Hepatocyte (in vitro differentiated cells): ENCODE results near the gene ETFB. TPM values are rescaled to one million over a fixed set of nuclear protein-coding genes. Genes with fewer than 3 reads are reported as not detected.

ENCODE experiments used
- DNase-seq: peaks from one replicate; pipeline ENCODE4 v3.0.0-alpha.2; 2016; ENCODE audit warnings: low spot score
- H2AFZ ChIP-seq: fragments of 200-600 bp; sonication (generic); 2 replicates; pipeline ENCODE4 v1.6.0; 2016; ENCODE audit warnings: antibody characterized with exemption, mild to moderate bottlenecking
- H3K27ac ChIP-seq: fragments of 200-600 bp; sonication (generic); 2 replicates; pipeline ENCODE4 v1.5.1; 2016; ENCODE audit warnings: mild to moderate bottlenecking
- H3K27me3 ChIP-seq: fragments of 200-600 bp; sonication (generic); 2 replicates; pipeline ENCODE4 v1.6.1; 2016
- H3K36me3 ChIP-seq: fragments of 200-600 bp; sonication (generic); replicated peaks from 2 replicates; pipeline ENCODE4 v1.5.1; 2016; ENCODE audit warnings: low read depth; ENCODE audit not compliant: insufficient read depth
- H3K4me1 ChIP-seq: fragments of 200-600 bp; sonication (generic); 2 replicates; pipeline ENCODE4 v1.5.1; 2016; ENCODE audit warnings: mild to moderate bottlenecking, moderate library complexity; ENCODE audit not compliant: insufficient read depth
- H3K4me2 ChIP-seq: fragments of 200-600 bp; sonication (generic); 2 replicates; pipeline ENCODE4 v1.6.0; 2016
- H3K4me3 ChIP-seq: fragments of 200-600 bp; sonication (generic); 2 replicates; pipeline ENCODE4 v1.5.1; 2016; ENCODE audit warnings: mild to moderate bottlenecking
- H3K79me2 ChIP-seq: fragments of 200-600 bp; sonication (generic); 2 replicates; pipeline ENCODE4 v1.6.0; 2017; ENCODE audit warnings: mild to moderate bottlenecking
- H3K9me2 ChIP-seq: fragments of 200-600 bp; sonication (generic); replicated peaks from 2 replicates; pipeline ENCODE4 v1.6.0; 2017; ENCODE audit warnings: mild to moderate bottlenecking; ENCODE audit not compliant: insufficient read depth
- H3K9me3 ChIP-seq: fragments of 200-600 bp; sonication (generic); 2 replicates; pipeline ENCODE4 v1.5.1; 2016; ENCODE audit warnings: low read depth, mild to moderate bottlenecking
- H4K20me1 ChIP-seq: fragments of 200-600 bp; sonication (generic); 2 replicates; pipeline ENCODE4 v1.6.0; 2016; ENCODE audit warnings: mild to moderate bottlenecking; ENCODE audit not compliant: insufficient read depth, poor library complexity, severe bottlenecking
- EZH2 ChIP-seq: fragments of 200-600 bp; sonication (generic); IDR thresholded peaks from 2 replicates; pipeline ENCODE4 v1.6.1; 2016; ENCODE audit warnings: antibody characterized with exemption, mild to moderate bottlenecking, borderline replicate concordance
- EZH2phosphoT487 ChIP-seq: fragments of 200-600 bp; sonication (generic); IDR thresholded peaks from one replicate; pipeline ENCODE4 v1.6.1; 2018; ENCODE audit warnings: antibody characterized with exemption, mild to moderate bottlenecking, low read depth, moderate library complexity; ENCODE audit not compliant: unreplicated experiment, severe bottlenecking
- WGBS: methylation state at CpG from one replicate; pipeline ENCODE4 v1.1.6; 2016; ENCODE audit warnings: low lambda C conversion rate; ENCODE audit errors: missing lambda C conversion rate; 5-methylcytosine and 5-hydroxymethylcytosine counted together
- polyA plus RNA-seq: library from polyadenylated mRNA; unstranded; fragments of >200 nt; fragmentation: Nextera tagmentation; extraction: Ambion mirVana; gene quantifications from 2 replicates; pipeline ENCODE4 v1.2.1, GENCODE V29; 2016
- total RNA-seq: library from RNA; depleted of rRNA; stranded (reverse); fragments of >200 nt; gene quantifications from 2 replicates; pipeline ENCODE4 v1.2.3, GENCODE V29; 2014
- TF ChIP-seq, protein P1 (sequence below): fragments of 200-600 bp; sonication (generic); IDR thresholded peaks from 2 replicates; pipeline ENCODE4 v1.5.1; 2016; ENCODE audit warnings: antibody characterized with exemption, mild to moderate bottlenecking; ENCODE audit not compliant: poor library complexity

ETFB gene
- total and polyA plus RNA-seq, 2 experiments from 2014 or later = 190 to 237 TPM

DNA sequence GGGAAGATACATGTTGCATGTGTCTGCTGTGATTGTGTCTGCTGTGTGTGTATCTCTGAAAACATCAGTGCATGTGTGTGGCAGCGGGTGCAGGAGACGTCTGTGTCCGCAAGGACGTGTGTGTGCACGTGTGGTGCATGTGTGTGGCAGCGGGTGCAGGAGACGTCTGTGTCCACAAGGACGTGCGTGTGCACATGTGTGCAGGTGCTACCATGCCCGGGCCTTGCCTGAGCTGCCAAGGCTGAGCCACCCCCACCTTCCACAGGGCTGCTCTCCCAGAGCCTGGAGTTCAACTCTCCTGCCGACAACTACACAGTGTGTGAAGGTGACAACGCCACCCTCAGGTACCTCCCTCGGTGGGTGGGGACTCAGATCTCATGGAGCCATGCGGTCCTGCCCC is 44.4 kb downstream of the ETFB start:
- Histone ChIP-seq H3K9me2 (no peaks in the 10 kb centered on the region), H3K9me3 (no peaks in the 10 kb centered on the region), H4K20me1 (no peaks in the 10 kb centered on the region), H3K27ac (no peak overlapping the region), H3K27me3 (no peaks in the 10 kb centered on the region), H3K4me1 (no peaks in the 10 kb centered on the region), H3K4me2 (no peak overlapping the region), H3K4me3 (no peak overlapping the region), H2AFZ (no peak overlapping the region), H3K79me2 (no peaks in the 10 kb centered on the region), H3K36me3 (no peaks in the 10 kb centered on the region)
- no peak for DNase-seq
- TF ChIP-seq, protein P1, sequence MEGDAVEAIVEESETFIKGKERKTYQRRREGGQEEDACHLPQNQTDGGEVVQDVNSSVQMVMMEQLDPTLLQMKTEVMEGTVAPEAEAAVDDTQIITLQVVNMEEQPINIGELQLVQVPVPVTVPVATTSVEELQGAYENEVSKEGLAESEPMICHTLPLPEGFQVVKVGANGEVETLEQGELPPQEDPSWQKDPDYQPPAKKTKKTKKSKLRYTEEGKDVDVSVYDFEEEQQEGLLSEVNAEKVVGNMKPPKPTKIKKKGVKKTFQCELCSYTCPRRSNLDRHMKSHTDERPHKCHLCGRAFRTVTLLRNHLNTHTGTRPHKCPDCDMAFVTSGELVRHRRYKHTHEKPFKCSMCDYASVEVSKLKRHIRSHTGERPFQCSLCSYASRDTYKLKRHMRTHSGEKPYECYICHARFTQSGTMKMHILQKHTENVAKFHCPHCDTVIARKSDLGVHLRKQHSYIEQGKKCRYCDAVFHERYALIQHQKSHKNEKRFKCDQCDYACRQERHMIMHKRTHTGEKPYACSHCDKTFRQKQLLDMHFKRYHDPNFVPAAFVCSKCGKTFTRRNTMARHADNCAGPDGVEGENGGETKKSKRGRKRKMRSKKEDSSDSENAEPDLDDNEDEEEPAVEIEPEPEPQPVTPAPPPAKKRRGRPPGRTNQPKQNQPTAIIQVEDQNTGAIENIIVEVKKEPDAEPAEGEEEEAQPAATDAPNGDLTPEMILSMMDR = no peak
- no peak for TF ChIP-seq EZH2phosphoT487
- TF ChIP-seq EZH2 = no peak
- 91% methylated on average over 14 of the region's 14 CpGs for WGBS

DNA sequence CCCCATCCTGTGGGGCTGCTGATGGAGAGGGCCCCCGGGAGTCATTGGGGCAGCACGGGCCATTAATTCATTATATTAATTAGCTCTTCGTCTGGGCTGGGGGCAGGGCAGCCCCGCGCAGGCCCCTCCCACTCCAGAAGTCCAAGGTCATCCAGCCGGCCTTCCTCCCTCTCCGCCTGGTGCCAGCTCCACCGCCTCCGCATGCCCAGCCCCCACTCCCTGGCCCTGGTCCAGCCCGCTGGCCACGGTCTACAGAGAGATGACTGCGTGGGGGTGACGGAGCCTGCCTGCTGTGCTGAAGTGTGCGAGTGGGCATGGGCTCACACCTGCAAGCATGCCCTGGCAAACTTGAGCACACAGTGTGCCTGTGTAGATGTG is 45.9 kb downstream of the ETFB start:
- Histone ChIP-seq H4K20me1 (no peaks in the 10 kb centered on the region), H3K4me3 (no peak overlapping the region), H2AFZ (no peak overlapping the region), H3K27me3 (no peaks in the 10 kb centered on the region), H3K36me3 (no peaks in the 10 kb centered on the region), H3K9me2 (no peaks in the 10 kb centered on the region), H3K27ac (no peak overlapping the region), H3K79me2 (no peaks in the 10 kb centered on the region), H3K9me3 (no peaks in the 10 kb centered on the region), H3K4me2 (no peak overlapping the region), H3K4me1 (no peaks in the 10 kb centered on the region)
- 62% methylated on average over 14 of the region's 14 CpGs for WGBS
- TF ChIP-seq EZH2phosphoT487 (no peak), EZH2 (no peak)
- TF ChIP-seq, protein P1 = no peak
- no peak for DNase-seq

DNA sequence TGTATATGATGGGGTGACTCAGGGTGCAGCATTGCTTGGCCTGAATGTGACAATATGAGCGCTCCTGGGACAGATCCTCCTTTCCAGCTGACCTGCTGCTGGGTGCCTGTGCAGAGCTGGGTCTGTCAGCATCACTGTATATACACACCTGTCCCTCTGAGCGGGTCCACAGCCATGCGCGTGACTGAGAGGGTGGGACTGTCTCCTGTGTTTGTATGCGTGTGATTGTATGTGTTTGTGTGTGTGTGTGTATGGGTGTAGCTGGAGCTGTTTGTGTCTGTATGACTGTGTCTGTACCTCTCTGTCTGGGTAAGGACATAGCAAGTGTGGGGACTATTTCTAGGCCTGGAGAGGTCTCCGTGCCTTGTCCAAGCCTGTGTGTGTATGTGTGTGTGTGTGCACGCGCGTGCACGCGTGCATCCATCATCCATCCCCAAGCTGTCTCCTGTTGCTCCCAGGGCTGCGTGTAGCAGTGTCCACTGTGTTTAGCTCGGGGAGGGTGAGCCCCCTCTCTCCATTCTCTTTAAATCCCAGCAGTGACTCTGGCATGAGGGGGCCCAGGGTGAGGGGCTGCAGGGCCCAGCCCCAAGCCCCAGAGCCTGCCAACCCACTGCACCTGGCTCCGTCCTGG is 46.4 kb downstream of the ETFB start:
- TF ChIP-seq EZH2phosphoT487 (no peak), EZH2 (no peak)
- no peaks in the 10 kb centered on the region for H3K36me3 ChIP-seq
- no peaks in the 10 kb centered on the region for H3K9me2 ChIP-seq
- no peak overlapping the region for H2AFZ ChIP-seq
- 94% methylated on average over 14 of the region's 14 CpGs for WGBS
- no peaks in the 10 kb centered on the region for H3K27me3 ChIP-seq
- no peaks in the 10 kb centered on the region for H4K20me1 ChIP-seq
- no peak overlapping the region for H3K4me3 ChIP-seq
- no peaks in the 10 kb centered on the region for H3K79me2 ChIP-seq
- no peak overlapping the region for H3K27ac ChIP-seq
- H3K4me1 ChIP-seq = no peaks in the 10 kb centered on the region
- no peak for DNase-seq
- no peaks in the 10 kb centered on the region for H3K9me3 ChIP-seq
- H3K4me2 ChIP-seq = no peak overlapping the region

DNA sequence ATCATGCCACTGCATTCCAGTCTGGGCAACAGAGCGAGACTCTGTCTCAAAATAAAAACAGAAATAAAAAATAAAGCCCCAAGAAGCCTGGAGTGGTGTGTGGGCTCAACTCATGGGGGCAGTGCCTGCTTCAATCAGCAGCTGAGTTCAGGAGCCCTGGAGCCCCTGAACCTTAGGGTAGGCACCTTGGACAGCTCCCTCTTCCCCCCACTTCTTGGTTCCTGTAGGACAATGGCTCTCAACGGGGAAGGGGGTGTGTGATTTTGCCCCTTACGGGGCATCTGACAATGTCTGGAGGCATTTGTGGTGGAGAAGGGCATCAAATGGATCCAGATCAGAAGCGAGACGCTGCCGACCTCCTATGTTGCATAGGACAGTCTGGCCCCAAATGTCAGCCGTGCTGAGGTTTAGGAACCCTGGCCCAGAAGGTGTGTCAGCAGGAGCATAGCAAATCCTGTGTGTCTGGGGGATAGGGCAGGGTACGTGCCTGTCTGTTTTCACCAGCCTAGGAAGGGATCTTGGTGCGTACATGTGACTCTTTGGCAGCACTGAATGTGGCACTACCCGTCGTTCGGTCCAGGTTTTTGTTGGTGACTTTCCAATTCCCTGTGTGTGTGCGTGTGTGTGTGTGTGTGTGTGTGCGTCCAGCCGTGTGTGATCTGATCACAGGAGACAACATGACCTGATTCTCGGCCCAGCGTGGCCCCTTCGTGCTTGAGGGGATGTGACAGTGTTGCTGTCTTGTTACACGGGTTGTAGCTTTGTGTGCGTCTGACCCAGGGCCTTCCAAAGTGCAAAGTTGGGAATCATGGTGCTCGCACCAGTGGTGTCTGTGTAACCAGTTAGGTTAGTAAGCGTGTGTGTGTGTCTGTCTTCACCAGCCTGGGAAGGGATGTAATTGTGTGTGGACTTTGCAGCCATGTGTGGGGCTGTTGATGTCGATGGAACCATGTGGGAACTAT is 47.2 kb downstream of the ETFB start:
- Histone ChIP-seq H3K9me2 (no peaks in the 10 kb centered on the region), H4K20me1 (no peaks in the 10 kb centered on the region), H3K4me3 (no peak overlapping the region), H3K9me3 (no peaks in the 10 kb centered on the region), H3K4me2 (no peak overlapping the region), H3K4me1 (no peaks in the 10 kb centered on the region), H2AFZ (no peak overlapping the region), H3K27ac (no peak overlapping the region), H3K79me2 (no peaks in the 10 kb centered on the region), H3K27me3 (no peaks in the 10 kb centered on the region), H3K36me3 (no peaks in the 10 kb centered on the region)
- WGBS = 86% methylated on average over 23 of the region's 23 CpGs
- TF ChIP-seq EZH2 (no peak), EZH2phosphoT487 (no peak)
- TF ChIP-seq, protein P1 = no peak
- no peak for DNase-seq
